GM19351 (cell line): ENCODE measurements around the gene SLC19A1.
"Not testable (repeated sequence)": the region's sequence is repeated elsewhere in the genome, so short reads cannot be mapped to it uniquely, and the experiment has no call there.

Source experiments
- ATAC-seq: cut with Tn5 transposase; IDR thresholded peaks from one replicate; pipeline ENCODE4 v1.9.1; 2021; ENCODE audit warnings: mild to moderate bottlenecking, moderate library complexity; ENCODE audit not compliant: unreplicated experiment

SLC19A1 gene

GRCh38 chr21:45508607-45509565 is 33.4 kb downstream of the SLC19A1 start:
- ATAC-seq = no peak

DNA sequence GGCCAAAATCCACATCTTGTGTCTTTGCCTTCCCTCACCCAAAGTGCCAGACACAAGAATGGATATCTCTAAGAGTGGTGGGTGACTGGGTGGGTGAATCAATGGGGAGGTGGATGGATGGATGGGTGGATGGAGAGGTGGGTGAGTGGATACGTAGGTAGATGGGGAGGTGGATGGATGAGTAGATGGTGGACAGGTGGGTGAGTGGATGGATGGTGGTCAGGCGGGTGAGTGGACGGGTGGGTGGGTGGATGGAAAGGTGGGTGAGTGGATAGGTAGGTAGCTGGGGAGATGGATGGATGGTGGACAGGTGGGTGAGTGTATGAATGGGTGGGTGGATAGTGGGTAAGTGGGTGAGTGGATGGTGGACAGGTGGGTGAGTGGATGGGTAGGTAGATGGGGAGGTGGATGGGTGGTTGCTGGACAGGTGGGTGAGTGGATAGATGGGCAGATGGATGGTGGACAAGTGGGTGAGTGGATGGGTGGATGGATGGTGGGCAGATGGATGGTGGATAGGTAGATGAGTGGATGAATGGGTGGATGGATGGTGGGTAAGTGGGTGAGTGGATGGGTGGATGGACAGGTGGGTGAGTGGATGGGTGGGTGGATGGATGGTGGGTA is 34.2 kb downstream of the SLC19A1 start:
- ATAC-seq = no peak

DNA sequence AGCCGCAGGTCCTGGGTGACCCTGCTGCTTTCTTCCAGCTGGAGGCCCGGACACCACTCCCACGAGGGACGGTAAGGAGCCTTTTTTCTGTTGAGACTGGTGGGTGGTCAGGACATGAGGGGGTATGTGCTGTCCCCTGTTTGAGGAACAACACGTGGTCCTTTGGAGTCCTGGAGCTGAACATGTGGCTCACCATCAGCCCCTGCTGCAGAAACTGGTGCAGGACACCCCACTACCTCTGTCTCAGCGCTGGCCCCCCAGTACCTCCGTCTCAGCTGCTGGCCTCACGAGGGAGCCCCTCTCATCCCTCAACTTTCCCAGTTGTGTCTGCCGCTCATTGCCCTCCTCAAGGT is 34.7 kb downstream of the SLC19A1 start:
- ATAC-seq = no peak

DNA sequence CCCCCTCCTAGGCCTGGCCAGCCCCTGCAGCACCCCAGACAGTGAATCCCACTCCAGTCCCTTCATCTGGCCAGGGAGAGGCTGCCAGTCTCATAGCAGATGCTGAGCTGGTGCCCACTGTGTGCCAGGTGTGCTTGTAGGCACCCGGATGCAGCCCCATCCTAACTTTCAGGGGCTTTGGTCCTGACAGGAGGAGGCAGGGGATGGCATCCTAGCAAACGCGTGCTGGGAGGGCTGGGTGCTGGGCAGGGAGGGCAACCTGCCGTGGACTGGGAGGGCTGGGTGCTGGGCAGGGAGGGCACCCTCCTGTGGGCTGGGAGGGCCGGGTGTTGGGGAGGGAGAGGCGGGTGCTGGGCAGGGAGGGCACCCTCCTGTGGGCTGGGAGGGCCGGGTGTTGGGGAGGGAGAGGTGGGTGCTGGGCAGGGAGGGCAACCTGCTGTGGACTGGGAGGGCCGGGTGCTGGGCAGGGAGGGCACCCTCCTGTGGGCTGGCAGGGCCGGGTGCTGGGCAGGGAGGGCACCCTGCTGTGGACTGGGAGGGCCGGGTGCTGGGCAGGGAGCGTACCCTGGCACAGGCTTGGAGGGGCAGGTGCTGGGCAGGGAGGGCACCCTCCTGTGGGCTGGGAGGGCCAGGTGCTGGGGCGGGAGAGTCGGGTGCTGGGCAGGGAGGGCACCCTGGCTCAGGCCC is 35.3 kb downstream of the SLC19A1 start:
- no peak for ATAC-seq

DNA sequence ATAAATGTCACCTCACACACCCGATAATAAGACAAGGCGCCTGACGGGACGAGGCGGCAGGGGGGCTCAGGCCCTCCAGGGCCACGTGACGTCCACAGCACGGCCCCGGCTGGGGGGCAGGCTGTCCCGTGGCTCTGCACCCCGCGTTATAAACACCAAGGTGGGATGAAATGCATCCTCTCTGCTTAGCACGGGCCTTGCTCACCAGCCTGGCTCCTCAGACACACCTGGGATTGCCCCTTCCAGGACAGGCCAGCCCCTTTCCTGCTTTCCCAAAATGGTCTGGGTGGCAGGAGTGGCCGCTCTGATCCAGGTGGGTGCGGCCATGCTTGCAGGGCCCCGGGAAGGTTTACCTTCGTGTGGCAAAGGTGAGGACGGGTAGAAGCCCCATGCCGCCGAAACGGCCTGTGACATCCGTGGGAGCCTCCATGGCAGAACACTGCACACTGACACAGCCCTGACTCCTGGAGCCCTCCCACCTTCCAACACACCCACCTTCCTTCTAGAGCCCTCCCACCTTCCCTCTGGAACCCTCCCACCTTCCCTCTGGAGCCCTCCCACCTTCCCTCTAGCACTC is 35.9 kb downstream of the SLC19A1 start:
- no peak for ATAC-seq

GRCh38 chr21:45505416-45506021 is 36.7 kb downstream of the SLC19A1 start:
- no peak for ATAC-seq

- ATAC-seq = no peak
Observed at GRCh38 chr21:45504516-45505415, 37.5 kb downstream of the SLC19A1 start.

DNA sequence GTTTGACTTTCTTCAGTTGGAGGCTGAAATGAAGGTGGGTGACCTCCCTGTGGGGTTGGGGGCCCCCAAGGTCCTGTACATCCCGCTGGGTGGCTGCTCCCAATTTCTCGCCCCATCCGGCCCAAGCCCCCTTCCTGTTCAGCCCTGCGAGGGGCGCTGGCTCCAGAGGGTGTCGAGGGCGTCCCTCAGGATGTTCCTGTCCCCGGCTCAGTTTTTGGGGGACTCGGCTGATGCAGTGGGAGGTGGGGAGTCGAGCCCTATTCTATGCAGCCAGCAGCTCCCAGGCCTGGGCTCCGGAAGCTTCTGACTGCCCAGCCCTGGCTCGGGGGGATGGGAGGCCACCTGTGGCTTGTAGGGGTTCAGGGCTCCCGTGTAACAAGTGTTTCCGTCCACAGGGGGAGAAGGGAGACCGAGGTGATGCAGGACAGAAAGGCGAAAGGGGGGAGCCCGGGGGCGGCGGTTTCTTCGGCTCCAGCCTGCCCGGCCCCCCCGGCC is 38.2 kb downstream of the SLC19A1 start:
- no peak for ATAC-seq

GRCh38 chr21:45503226-45503625 is 39.0 kb downstream of the SLC19A1 start:
- not testable (repeated sequence) for ATAC-seq

GRCh38 chr21:45502600-45502999 is 39.6 kb downstream of the SLC19A1 start:
- ATAC-seq = no peak

- ATAC-seq = no peak
Observed at GRCh38 chr21:45502006-45502345, 40.3 kb downstream of the SLC19A1 start.

DNA sequence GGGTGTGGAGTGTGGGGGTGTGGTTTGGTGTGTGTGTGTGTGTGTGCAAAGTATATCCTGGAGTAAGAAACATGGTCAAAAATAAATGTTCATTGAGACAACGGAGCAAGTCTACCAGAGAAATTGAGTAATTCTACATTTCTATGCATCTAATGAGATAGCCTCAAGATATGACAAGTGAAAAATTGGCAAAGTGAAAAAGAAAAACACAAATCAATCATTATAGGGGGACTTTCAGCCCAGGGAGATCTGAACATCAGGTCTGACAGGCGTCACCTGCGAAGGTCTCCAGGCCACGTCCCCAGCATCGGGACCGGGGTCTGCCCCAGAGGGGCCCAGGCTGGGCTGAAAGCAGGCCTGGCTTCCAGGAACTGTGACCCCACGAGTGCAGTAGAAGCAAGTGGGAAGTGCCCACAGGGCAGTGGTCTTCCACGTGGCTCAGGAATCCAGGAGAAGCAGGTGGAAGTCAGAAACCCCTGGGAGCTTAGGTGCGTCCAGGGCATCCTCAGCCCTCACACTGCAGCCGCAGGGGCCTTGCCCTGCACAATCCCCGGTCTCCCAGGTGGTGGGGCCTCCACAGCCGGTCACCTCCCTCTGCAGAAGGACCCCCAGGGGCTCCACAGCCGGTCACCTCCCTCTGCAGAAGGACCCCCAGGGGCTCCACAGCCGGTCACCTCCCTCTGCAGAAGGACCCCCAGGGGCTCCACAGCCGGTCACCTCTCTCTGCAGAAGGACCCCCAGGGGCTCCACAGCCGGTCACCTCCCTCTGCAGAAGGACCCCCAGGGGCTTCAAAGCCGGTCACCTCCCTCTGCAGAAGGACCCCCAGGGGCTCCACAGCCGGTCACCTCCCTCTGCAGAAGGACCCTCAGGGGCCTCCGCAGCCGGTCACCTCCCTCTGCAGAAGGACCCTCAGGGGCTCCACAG is 40.9 kb downstream of the SLC19A1 start:
- not testable (repeated sequence) for ATAC-seq

DNA sequence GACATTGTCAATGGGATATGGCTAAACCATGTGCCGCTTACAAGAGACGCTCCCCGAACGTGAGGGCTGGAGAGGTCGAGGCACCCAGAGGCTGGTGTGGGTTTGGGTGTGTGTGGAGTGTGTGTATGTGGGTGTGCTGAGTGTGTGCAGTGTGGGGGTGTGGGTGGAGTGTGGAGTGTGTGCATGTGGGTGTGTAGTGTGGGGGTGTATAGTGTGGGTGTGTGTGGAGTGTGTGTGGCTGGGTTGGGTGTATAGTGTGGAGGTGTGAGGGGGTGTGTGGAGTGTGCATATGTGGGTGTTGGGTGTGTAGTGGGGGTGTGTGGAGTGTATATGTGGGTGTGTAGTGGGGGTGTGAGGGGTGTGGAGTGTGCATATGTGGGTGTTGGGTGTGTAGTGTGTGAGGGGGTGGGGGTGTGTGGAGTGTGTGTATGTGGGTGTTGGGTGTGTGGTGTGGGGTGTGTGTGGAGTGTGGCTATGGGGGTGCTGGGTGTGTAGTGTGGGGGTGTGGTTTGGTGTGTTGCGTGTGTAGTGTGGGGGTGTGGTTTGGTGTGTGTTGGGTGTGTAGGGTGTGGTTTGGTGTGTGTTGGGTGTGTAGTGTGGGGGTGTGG is 42.2 kb downstream of the SLC19A1 start:
- ATAC-seq = no peak

- no peak for ATAC-seq
Observed at GRCh38 chr21:45499201-45499750, 43.0 kb downstream of the SLC19A1 start.

DNA sequence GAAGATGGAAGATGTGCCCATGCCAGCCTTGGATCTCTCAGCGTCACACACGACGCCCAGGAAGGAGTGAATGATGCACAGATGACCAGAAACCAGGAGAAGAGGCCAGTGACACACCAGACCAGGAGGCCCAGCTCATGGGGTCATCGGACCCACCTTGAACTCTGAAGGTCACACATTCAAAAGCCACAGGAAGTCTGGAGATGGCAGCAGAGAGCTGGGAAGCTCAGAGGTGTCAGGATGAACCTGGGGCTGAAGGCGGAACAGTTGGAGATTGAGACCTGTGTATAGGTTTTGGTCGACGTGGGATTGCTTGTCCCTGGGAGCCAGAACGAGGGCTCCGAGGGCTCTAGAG is 43.6 kb downstream of the SLC19A1 start:
- ATAC-seq = no peak

DNA sequence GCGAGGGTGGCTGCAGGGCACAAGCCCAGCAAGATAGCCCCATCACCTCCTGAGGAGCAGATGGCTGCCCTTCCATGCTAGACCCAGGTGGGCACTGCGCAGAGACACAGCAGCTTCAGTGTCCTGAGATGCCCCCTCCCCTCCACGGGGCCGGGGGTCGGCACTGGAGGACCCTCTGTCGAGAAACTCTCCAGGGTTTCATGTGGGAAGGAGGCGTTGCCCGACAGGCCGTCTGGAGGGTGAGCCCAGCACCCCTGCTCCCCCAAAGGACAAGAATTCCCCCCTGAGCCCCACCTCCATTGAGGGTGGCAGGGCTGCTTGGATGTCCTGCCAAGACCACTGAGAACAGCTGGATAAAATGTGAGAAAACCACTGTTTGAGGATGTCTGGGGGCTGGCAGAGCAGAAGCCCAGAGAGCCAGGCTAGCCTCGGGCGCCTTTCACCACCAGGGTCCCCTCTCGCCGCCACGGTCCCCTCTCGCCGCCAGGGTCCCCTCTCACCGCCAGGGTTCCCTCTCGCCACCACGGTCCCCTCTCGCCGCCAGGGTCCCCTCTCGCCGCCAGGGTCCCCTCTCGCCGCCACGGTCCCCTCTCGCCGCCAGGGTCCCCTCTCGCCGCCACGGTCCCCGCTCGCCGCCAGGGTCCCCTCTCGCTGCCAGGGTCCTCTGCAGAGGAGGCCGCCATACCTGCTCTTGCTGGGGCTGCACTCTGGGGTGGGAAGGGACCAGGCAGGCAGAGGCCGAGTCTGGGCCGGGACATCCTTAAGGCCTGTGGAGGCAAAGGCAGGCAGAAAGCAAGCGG is 44.2 kb downstream of the SLC19A1 start:
- no peak for ATAC-seq
